22Rv1 (cell line): ENCODE data around the gene PEAR1.

Experiments
- CTCF ChIP-seq: fragments of 450-650 bp; IDR thresholded peaks from 2 replicates; pipeline ENCODE4 v1.5.1; 2017; ENCODE audit warnings: mild to moderate bottlenecking
- ZFX ChIP-seq: fragments of 450-650 bp; IDR thresholded peaks from 2 replicates; pipeline ENCODE4 v1.6.1; 2017; ENCODE audit warnings: antibody characterized with exemption, borderline replicate concordance

GRCh38 chr1:156906206-156906906 lies 12.8 kb downstream of the PEAR1 start:
- TF ChIP-seq CTCF, result no peak
- TF ChIP-seq ZFX, result no peak
